Keratinocyte (primary cell): ENCODE results near the gene RFTN1. TPM values are rescaled to one million over a fixed set of nuclear protein-coding genes. Genes with fewer than 3 reads are reported as not detected.

ENCODE experiments used
- DNase-seq: peaks from one replicate; pipeline ENCODE4 v3.0.0-alpha.2; 2011; ENCODE audit warnings: low read depth, missing footprints, low spot score
- FAIRE-seq: peaks from 2 replicates; lab custom pipeline; 2011; peaks lifted over from hg19 to GRCh38; lab: Jason Lieb, UNC
- H2AFZ ChIP-seq: 2 replicates; pipeline ENCODE4 v1.6.0; 2012; ENCODE audit warnings: low read length, control low read depth, inconsistent platforms; ENCODE audit not compliant: control insufficient read depth
- H3K27ac ChIP-seq: 2 replicates; pipeline ENCODE4 v1.5.1; 2011; ENCODE audit warnings: low read length; ENCODE audit not compliant: control insufficient read depth, insufficient read depth
- H3K27me3 ChIP-seq: 3 replicates; pipeline ENCODE4 v1.6.0; 2011; ENCODE audit warnings: low read length; ENCODE audit not compliant: control insufficient read depth, insufficient read depth; ENCODE audit errors: extremely low read depth
- H3K36me3 ChIP-seq, 2 experiments: 2 replicates in 1 of 2; 3 replicates in 1 of 2; pipeline ENCODE4 v1.5.1; 2011; ENCODE audit warnings: low read length in 2 of 2, mild to moderate bottlenecking in 1 of 2; ENCODE audit not compliant: control insufficient read depth in 2 of 2, insufficient read depth in 2 of 2; ENCODE audit errors: extremely low read depth in 1 of 2
- H3K4me1 ChIP-seq: 3 replicates; pipeline ENCODE4 v1.5.1; 2011; ENCODE audit warnings: low read length; ENCODE audit not compliant: control insufficient read depth, insufficient read depth; ENCODE audit errors: extremely low read depth
- H3K4me2 ChIP-seq: 3 replicates; pipeline ENCODE4 v1.6.0; 2011; ENCODE audit warnings: low read depth, low read length; ENCODE audit not compliant: control insufficient read depth, insufficient read depth; ENCODE audit errors: extremely low read depth
- H3K4me3 ChIP-seq, 3 experiments: fragments of 200-600 bp in 1 of 3; sonication (generic) in 1 of 3; 2 replicates in 2 of 3; 3 replicates in 1 of 3; pipeline ENCODE4 v1.5.1; 2011 to 2016; ENCODE audit warnings: low read length in 3 of 3, mild to moderate bottlenecking in 3 of 3, control low read depth in 2 of 3, inconsistent platforms in 1 of 3, low read depth in 1 of 3, mixed read lengths in 1 of 3, mixed run types in 1 of 3, moderate library complexity in 1 of 3; ENCODE audit not compliant: control insufficient read depth in 2 of 3, insufficient read depth in 2 of 3; ENCODE audit errors: extremely low read depth in 1 of 3
- H3K79me2 ChIP-seq: 2 replicates; pipeline ENCODE4 v1.6.0; 2012; ENCODE audit warnings: low read length; ENCODE audit not compliant: control insufficient read depth, insufficient read depth
- H3K9ac ChIP-seq: 3 replicates; pipeline ENCODE4 v1.6.0; 2011; ENCODE audit warnings: low read length; ENCODE audit not compliant: control insufficient read depth, insufficient read depth; ENCODE audit errors: extremely low read depth
- H3K9me1 ChIP-seq: 3 replicates; pipeline ENCODE4 v1.6.0; 2011; ENCODE audit warnings: low read length; ENCODE audit not compliant: control insufficient read depth, insufficient read depth; ENCODE audit errors: extremely low read depth
- H3K9me3 ChIP-seq: 2 replicates; pipeline ENCODE4 v1.5.1; 2012; ENCODE audit warnings: low read depth, low read length; ENCODE audit not compliant: control insufficient read depth
- H4K20me1 ChIP-seq: 3 replicates; pipeline ENCODE4 v1.6.0; 2011; ENCODE audit warnings: low read length; ENCODE audit not compliant: control insufficient read depth, insufficient read depth; ENCODE audit errors: extremely low read depth
- CTCF ChIP-seq, 3 experiments: IDR thresholded peaks in 1 of 3; conservative IDR thresholded peaks in 1 of 3; optimal IDR thresholded peaks in 1 of 3; 2 replicates in 2 of 3; 3 replicates in 1 of 3; pipeline versions ENCODE3 to v1.5.1; 2011; ENCODE audit warnings: low read length in 3 of 3, mild to moderate bottlenecking in 3 of 3, moderate library complexity in 2 of 3, control low read depth in 1 of 3, inconsistent platforms in 1 of 3; ENCODE audit not compliant: insufficient read depth in 2 of 3; ENCODE audit errors: extremely low read depth in 1 of 3
- EZH2 ChIP-seq: IDR thresholded peaks from one replicate; pipeline ENCODE4 v1.6.1; 2012; ENCODE audit warnings: inconsistent platforms, mild to moderate bottlenecking, low read length, moderate library complexity
- dilution Hi-C: fragments of 300-500 bp; cut with MboI; formaldehyde crosslinking; loops from one replicate; pipeline ENCODE4 v1.7.0; 2020; ENCODE audit warnings: low sequenced_read_pairs; ENCODE audit not compliant: extremely low pct_ligation_motif_present
- polyA plus RNA-seq, 5 experiments: library from polyadenylated mRNA; depleted of rRNA in 3 of 5; stranded (reverse) in 3 of 5; stranded (forward) in 1 of 5; unstranded in 1 of 5; fragments of >200 nt; gene quantifications; 1 replicate in 1 of 5; 2 replicates in 3 of 5; 3 replicates in 1 of 5; pipeline versions ENCODE4 v1.2.1 to v1.2.3, GENCODE V29; 2011 to 2012; ENCODE audit warnings: missing spikeins in 2 of 5, low read depth in 1 of 5, low replicate concordance in 1 of 5

RFTN1 gene
- polyA plus RNA-seq, 1 donor (not counting 4 experiments of a cell fraction or from before 2014, with no cell fraction given) = 18.0 TPM

DNA sequence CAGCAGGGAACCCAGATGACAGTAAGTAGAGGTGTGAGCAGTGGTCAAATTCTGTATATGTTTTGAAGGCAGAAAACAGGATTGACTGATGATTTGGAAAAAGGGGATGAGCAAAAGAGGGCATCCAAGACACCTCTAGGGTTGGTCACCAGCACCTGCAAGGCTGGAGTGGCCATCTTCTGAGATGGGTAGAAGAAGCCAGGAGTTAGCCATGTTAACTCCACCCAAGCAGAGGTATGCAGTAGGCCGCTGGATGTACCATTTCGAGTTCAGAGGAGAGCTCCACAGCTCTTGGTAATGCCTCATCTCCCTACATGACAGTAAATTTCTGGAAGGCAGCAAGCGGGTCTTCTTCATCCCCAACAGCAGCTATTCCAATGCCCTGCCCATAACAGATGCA lies 7.0 kb downstream of the RFTN1 start:
- no peaks in the 10 kb centered on the region for H3K9me3 ChIP-seq
- H3K4me1 ChIP-seq = peaks cover under 1% of the 10 kb centered on the region
- no peaks in the 10 kb centered on the region for H3K9me1 ChIP-seq
- peaks cover 30% of the 10 kb centered on the region for H3K79me2 ChIP-seq
- FAIRE-seq = no peak
- no peak overlapping the region for H2AFZ ChIP-seq
- dilution Hi-C loops = no loop called here
- no peak for DNase-seq
- H3K27me3 ChIP-seq = no peaks in the 10 kb centered on the region
- no peak overlapping the region for H3K4me2 ChIP-seq
- peaks cover 0 to 2% of the 10 kb centered on the region in 2 experiments for H3K36me3 ChIP-seq
- H3K4me3 ChIP-seq = no peak overlapping the region
- no peaks in the 10 kb centered on the region for H4K20me1 ChIP-seq
- H3K27ac ChIP-seq = no peak overlapping the region
- TF ChIP-seq EZH2 = no peak
- no peak overlapping the region for H3K9ac ChIP-seq

GRCh38 chr3:16504692-16505091 lies 8.8 kb downstream of the RFTN1 start:
- Histone ChIP-seq H3K27ac (no peak overlapping the region), H3K9me1 (peaks cover 3% of the 10 kb centered on the region), H3K4me1 (no peaks in the 10 kb centered on the region), H3K27me3 (no peaks in the 10 kb centered on the region), H2AFZ (no peak overlapping the region), H3K4me3 (no peak overlapping the region), H3K79me2 (peaks cover 18% of the 10 kb centered on the region), H3K9ac (no peak overlapping the region), H3K36me3 (peaks cover 0 to 2% of the 10 kb centered on the region in 2 experiments), H3K4me2 (no peak overlapping the region), H3K9me3 (no peaks in the 10 kb centered on the region), H4K20me1 (no peaks in the 10 kb centered on the region)
- TF ChIP-seq CTCF (optimal IDR thresholded peaks at IDR 0.05 in 1 of 3, IDR thresholded peaks at IDR 0.05 in 1 of 3, conservative IDR thresholded peaks at IDR 0.05 in 1 of 3; ENCODE audit: extremely low read depth in 1 of 3, insufficient read depth in 2 of 3, low read length in 3 of 3) (no peak), EZH2 (no peak)
- DNase-seq = no peak
- dilution Hi-C loops = no loop called here
- no peak for FAIRE-seq

DNA sequence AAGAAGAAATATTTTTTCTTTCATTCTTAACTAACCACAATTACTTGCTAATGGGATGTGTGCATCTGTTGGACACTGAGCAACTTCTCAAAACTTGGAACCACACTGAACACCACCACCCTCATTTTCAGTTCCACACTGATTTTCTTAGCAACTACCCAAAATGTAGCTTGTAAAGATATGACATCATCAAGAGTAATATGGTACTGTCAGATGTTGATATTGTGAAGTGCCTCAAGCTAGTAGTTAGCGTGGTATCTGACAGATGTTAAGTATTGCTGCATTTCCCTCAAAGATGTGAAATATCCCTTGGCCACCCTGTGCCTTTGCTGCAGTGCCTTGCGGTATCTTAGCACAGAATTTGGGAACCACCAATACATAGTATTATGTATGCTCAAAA lies 9.3 kb downstream of the RFTN1 start:
- Histone ChIP-seq H3K4me1 (no peaks in the 10 kb centered on the region), H3K27ac (no peak overlapping the region), H3K4me3 (no peak overlapping the region), H2AFZ (no peak overlapping the region), H3K9me3 (no peaks in the 10 kb centered on the region), H3K36me3 (peaks cover 0 to 2% of the 10 kb centered on the region in 2 experiments), H3K4me2 (no peak overlapping the region), H4K20me1 (no peaks in the 10 kb centered on the region), H3K27me3 (no peaks in the 10 kb centered on the region), H3K9ac (no peak overlapping the region), H3K79me2 (peaks cover 15% of the 10 kb centered on the region), H3K9me1 (peaks cover 3% of the 10 kb centered on the region)
- dilution Hi-C loops = no loop called here
- FAIRE-seq (no peak), DNase-seq (no peak)
- TF ChIP-seq CTCF (optimal IDR thresholded peaks at IDR 0.05 in 1 of 3, IDR thresholded peaks at IDR 0.05 in 1 of 3, conservative IDR thresholded peaks at IDR 0.05 in 1 of 3; ENCODE audit: extremely low read depth in 1 of 3, insufficient read depth in 2 of 3, low read length in 3 of 3) (no peak), EZH2 (no peak)
